Endothelial cell (in vitro differentiated cells): Measurements from ENCODE around the gene PGM5. TPM values are rescaled to one million over a fixed set of nuclear protein-coding genes. Genes with fewer than 3 reads are reported as not detected.
A peak's percentile ranks its signal among the peaks of the same experiment; 100 is the strongest.

ENCODE experiments used
- DNase-seq: peaks from one replicate; pipeline ENCODE4 v3.0.0; 2021; ENCODE audit warnings: low spot score
- H3K27ac Mint-ChIP-seq: one replicate; pipeline ENCODE4 v1.8.0; 2021; ENCODE audit warnings: mixed read lengths, inconsistent platforms; ENCODE audit not compliant: unreplicated experiment
- H3K27me3 Mint-ChIP-seq: one replicate; pipeline ENCODE4 v1.8.0; 2021; ENCODE audit warnings: mild to moderate bottlenecking, moderate library complexity, mixed read lengths, inconsistent platforms; ENCODE audit not compliant: unreplicated experiment
- H3K36me3 Mint-ChIP-seq: one replicate; pipeline ENCODE4 v1.8.0; 2021; ENCODE audit warnings: mild to moderate bottlenecking, low read depth, mixed read lengths, inconsistent platforms; ENCODE audit not compliant: unreplicated experiment
- H3K4me1 Mint-ChIP-seq: one replicate; pipeline ENCODE4 v1.8.0; 2021; ENCODE audit warnings: mild to moderate bottlenecking, mixed read lengths, inconsistent platforms; ENCODE audit not compliant: unreplicated experiment
- H3K4me3 Mint-ChIP-seq: one replicate; pipeline ENCODE4 v1.8.0; 2021; ENCODE audit warnings: mild to moderate bottlenecking, mixed read lengths, inconsistent platforms; ENCODE audit not compliant: unreplicated experiment
- H3K9me3 Mint-ChIP-seq: one replicate; pipeline ENCODE4 v1.8.0; 2021; ENCODE audit warnings: mixed read lengths, inconsistent platforms; ENCODE audit not compliant: unreplicated experiment
- CTCF ChIP-seq: fragments of 200-600 bp; sonication (generic); IDR thresholded peaks from one replicate; pipeline ENCODE4 v1.5.0; 2021; ENCODE audit warnings: antibody characterized with exemption; ENCODE audit not compliant: unreplicated experiment
- total RNA-seq: library from RNA; stranded (reverse); fragmentation: NEBNext Ultra II Directional; extraction: Animal tissue kit (Norgen Biotek cat#: 25700); gene quantifications from one replicate; pipeline ENCODE4 v1.2.1, GENCODE V29; 2021; ENCODE audit not compliant: unreplicated experiment

PGM5 gene
- total RNA-seq, 1 donor from 2014 or later, result 1.2 TPM

- peak; percentile 36 for DNase-seq
- Mint-ChIP-seq H3K27me3 (peaks cover 4% of the 10 kb centered on the region), H3K9me3 (no peaks in the 10 kb centered on the region), H3K27ac (no peak overlapping the region), H3K36me3 (no peaks in the 10 kb centered on the region), H3K4me1 (peaks cover 14% of the 10 kb centered on the region), H3K4me3 (no peak overlapping the region)
- TF ChIP-seq CTCF, result no peak
These were observed 174.2 kb downstream of the PGM5 start for GRCh38 chr9:68530618-68531017.

- Mint-ChIP-seq H3K9me3 (no peaks in the 10 kb centered on the region), H3K36me3 (no peaks in the 10 kb centered on the region), H3K27me3 (peaks cover 4% of the 10 kb centered on the region), H3K27ac (no peak overlapping the region), H3K4me1 (peaks cover 14% of the 10 kb centered on the region), H3K4me3 (no peak overlapping the region)
- DNase-seq, result no peak
- no peak for TF ChIP-seq CTCF
These were observed 175.7 kb downstream of the PGM5 start for GRCh38 chr9:68532131-68532530.

GRCh38 chr9:68533678-68534077 is 177.3 kb downstream of the PGM5 start:
- no peak overlapping the region for H3K27ac Mint-ChIP-seq
- no peak for TF ChIP-seq CTCF
- no peak overlapping the region for H3K4me3 Mint-ChIP-seq
- H3K9me3 Mint-ChIP-seq, result no peaks in the 10 kb centered on the region
- DNase-seq, result no peak
- H3K36me3 Mint-ChIP-seq, result no peaks in the 10 kb centered on the region
- peaks cover 2% of the 10 kb centered on the region for H3K27me3 Mint-ChIP-seq
- peaks cover 9% of the 10 kb centered on the region for H3K4me1 Mint-ChIP-seq

- no peak for DNase-seq
- Mint-ChIP-seq H3K27ac (no peak overlapping the region), H3K27me3 (no peaks in the 10 kb centered on the region), H3K4me3 (no peak overlapping the region), H3K36me3 (no peaks in the 10 kb centered on the region), H3K9me3 (no peaks in the 10 kb centered on the region), H3K4me1 (peaks cover 6% of the 10 kb centered on the region)
- TF ChIP-seq CTCF, result no peak
These were observed 180.6 kb downstream of the PGM5 start for GRCh38 chr9:68536876-68537615.

- H3K27me3 Mint-ChIP-seq, result no peaks in the 10 kb centered on the region
- H3K9me3 Mint-ChIP-seq, result no peaks in the 10 kb centered on the region
- no peak for TF ChIP-seq CTCF
- no peak overlapping the region for H3K4me3 Mint-ChIP-seq
- no peak overlapping the region for H3K27ac Mint-ChIP-seq
- DNase-seq, result no peak
- no peaks in the 10 kb centered on the region for H3K36me3 Mint-ChIP-seq
- H3K4me1 Mint-ChIP-seq, result peaks cover 6% of the 10 kb centered on the region
These were observed 181.1 kb downstream of the PGM5 start for GRCh38 chr9:68537616-68537880.
